A549 (cell line): ENCODE results near the gene SUGP2. TPM values are rescaled to one million over a fixed set of nuclear protein-coding genes. Genes with fewer than 3 reads are reported as not detected.
A peak's percentile ranks its signal among the peaks of the same experiment; 100 is the strongest.

Experiments used
- ATAC-seq, 2 experiments: fragments of 200-7000 bp in 1 of 2; fragments of >200 bp in 1 of 2; cut with Nextera tagmentation in 1 of 2; cut with Tn5 transposase in 1 of 2; 3 replicates each; pipeline versions ENCODE4 v1.8.0 to v1.9.1; 2018 to 2020; ENCODE audit warnings: mild to moderate bottlenecking in 1 of 2, moderate library complexity in 1 of 2
- CTCF ChIA-PET: fragments of 300-600 bp; sonication (Branson Sonifier 250); formaldehyde crosslinking; extraction: SDS; loops from one replicate; lab custom pipeline; 2021; ENCODE audit warnings: antibody characterized with exemption, inconsistent platforms; lab: Yijun Ruan, JAX
- POLR2A ChIA-PET: fragments of 350-600 bp; formaldehyde crosslinking; extraction: SDS; loops from one replicate; lab custom pipeline; 2021; ENCODE audit warnings: antibody characterized with exemption, inconsistent platforms; lab: Yijun Ruan, JAX
- DNase-seq, 2 experiments: peaks; one replicate each; pipeline versions ENCODE4 v3.0.0 to v3.0.0-alpha.2; 2011 to 2016; ENCODE audit warnings: low read depth in 1 of 2, low spot score in 1 of 2
- FAIRE-seq: peaks from 2 replicates; lab custom pipeline; 2011; peaks lifted over from hg19 to GRCh38; lab: Jason Lieb, UNC
- H3K27ac ChIP-seq, 2 experiments: fragments of >200 bp; sonication (Bioruptor Twin); formaldehyde crosslinking; 3 replicates each; pipeline ENCODE4 v1.5.1; 2016 to 2017
- H3K4me1 ChIP-seq: fragments of >200 bp; sonication (Bioruptor Twin); formaldehyde crosslinking; 3 replicates; pipeline ENCODE4 v1.6.1; 2016
- H3K4me2 ChIP-seq: fragments of >200 bp; sonication (Bioruptor Twin); formaldehyde crosslinking; 3 replicates; pipeline ENCODE4 v1.6.1; 2016
- H3K4me3 ChIP-seq: fragments of >200 bp; sonication (Bioruptor Twin); formaldehyde crosslinking; 3 replicates; pipeline ENCODE4 v1.5.1; 2016
- H3K9me3 ChIP-seq: fragments of >200 bp; sonication (Bioruptor Twin); formaldehyde crosslinking; 3 replicates; pipeline ENCODE4 v1.6.1; 2016
- CBX2 ChIP-seq: fragments of 200-600 bp; sonication (generic); IDR thresholded peaks from 2 replicates; pipeline ENCODE4 v1.6.1; 2016; ENCODE audit warnings: low read depth, mild to moderate bottlenecking, borderline replicate concordance
- CHD2 ChIP-seq: fragments of 150-350 bp; IDR thresholded peaks from 2 replicates; pipeline ENCODE4 v1.6.1; 2014; ENCODE audit warnings: low read length; ENCODE audit not compliant: partially characterized antibody
- FOSB ChIP-seq: fragments of 250-450 bp; sonication (Bioruptor Pico); IDR thresholded peaks from 2 replicates; pipeline ENCODE4 v1.5.0; 2020; ENCODE audit warnings: mild to moderate bottlenecking, moderate library complexity
- FOSL2 ChIP-seq, 2 experiments: fragments of 450-650 bp in 1 of 2; fragments of >200 bp in 1 of 2; sonication (Bioruptor Twin) in 1 of 2; formaldehyde crosslinking; IDR thresholded peaks; 2 replicates each; pipeline versions ENCODE4 v1.5.0 to v1.6.1; 2016 to 2020; ENCODE audit warnings: mild to moderate bottlenecking in 1 of 2, moderate library complexity in 1 of 2
- HOXA7 ChIP-seq: fragments of 250-450 bp; sonication (Bioruptor Pico); IDR thresholded peaks from 2 replicates; pipeline ENCODE4 v1.5.0; 2020; ENCODE audit warnings: mild to moderate bottlenecking, moderate library complexity
- HOXB13 ChIP-seq: fragments of 250-450 bp; sonication (Bioruptor Pico); IDR thresholded peaks from 2 replicates; pipeline ENCODE4 v1.5.0; 2020; ENCODE audit warnings: low read depth, mild to moderate bottlenecking, moderate library complexity
- MAZ ChIP-seq: fragments of 150-350 bp; IDR thresholded peaks from 2 replicates; pipeline ENCODE4 v1.6.1; 2014; ENCODE audit warnings: antibody characterized with exemption, low read depth, low read length, borderline replicate concordance
- MYC ChIP-seq: IDR thresholded peaks from 2 replicates; pipeline ENCODE4 v1.6.1; 2012; ENCODE audit warnings: mild to moderate bottlenecking, inconsistent platforms, low read length, improper control_type of control experiment, borderline replicate concordance
- NFE2L2 ChIP-seq: fragments of 150-350 bp; conservative IDR thresholded peaks from 2 replicates; pipeline ENCODE4 v1.6.1; 2014; ENCODE audit warnings: low read length
- RARB ChIP-seq: fragments of 250-450 bp; sonication (Bioruptor Pico); IDR thresholded peaks from 2 replicates; pipeline ENCODE4 v1.8.0; 2021; ENCODE audit warnings: mild to moderate bottlenecking, moderate library complexity
- RCOR1 ChIP-seq: fragments of 150-350 bp; IDR thresholded peaks from 2 replicates; pipeline ENCODE4 v1.6.1; 2014; ENCODE audit warnings: antibody characterized with exemption, low read length, low read depth
- SREBF2 ChIP-seq: fragments of 450-650 bp; IDR thresholded peaks from 2 replicates; pipeline ENCODE4 v1.6.1; 2014; ENCODE audit warnings: mild to moderate bottlenecking, moderate library complexity
- WGBS: methylation state at CpG from one replicate; pipeline ENCODE4 v1.1.6; 2017; ENCODE audit errors: missing lambda C conversion rate; 5-methylcytosine and 5-hydroxymethylcytosine counted together
- polyA plus RNA-seq, 4 experiments: library from polyadenylated mRNA; depleted of rRNA in 3 of 4; stranded (reverse); fragments of >200 nt; fragmentation: RNase III in 1 of 4; extraction: RNeasy Plus Mini Kit Qiagen cat#74134 plus additional on column Dnase treatment in 1 of 4; gene quantifications; 2 replicates in 3 of 4; 3 replicates in 1 of 4; pipeline ENCODE4 v1.2.3, GENCODE V29; 2011 to 2017
- TF ChIP-seq, protein P1 (sequence below): fragments of 150-350 bp; IDR thresholded peaks from 2 replicates; pipeline ENCODE4 v1.6.1; 2014; ENCODE audit warnings: low read depth, mild to moderate bottlenecking, low read length
- TF ChIP-seq, protein P2 (sequence below): IDR thresholded peaks from 2 replicates; pipeline ENCODE4 v1.6.1; 2012

Gene SUGP2
- polyA plus RNA-seq, 2 of the 4 experiments (the other 2 are of a cell fraction) = 42.4 to 43.9 TPM

DNA sequence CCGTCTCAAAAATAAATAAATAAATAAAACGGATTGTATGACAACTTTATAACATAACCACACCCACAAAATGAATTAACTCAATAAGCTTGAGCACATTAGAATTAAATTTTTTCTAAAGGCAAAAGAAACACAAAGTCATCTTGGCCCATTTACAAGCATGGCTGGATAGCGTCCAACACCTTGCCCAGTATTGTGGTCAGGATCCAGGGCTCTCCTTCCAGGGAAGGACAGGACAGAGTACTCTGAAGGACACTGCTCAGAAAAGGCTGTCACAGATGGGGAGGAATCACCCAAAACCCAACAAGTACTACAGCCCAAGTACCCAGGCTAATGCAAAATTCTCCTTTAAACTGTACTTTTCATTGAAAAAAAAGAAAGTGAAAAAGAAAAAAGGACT, 27.1 kb downstream of the SUGP2 start:
- Histone ChIP-seq H3K4me1 (no peaks in the 10 kb centered on the region), H3K27ac (no peak overlapping the region), H3K4me3 (no peak overlapping the region), H3K4me2 (no peak overlapping the region), H3K9me3 (no peaks in the 10 kb centered on the region)
- ATAC-seq = no peak
- CTCF ChIA-PET = interaction anchor here (1.0 to 2.7 kb wide), 3 partner anchors 10 to 19 kb away, joined by 3 to 11 read pairs (median 3); no protein-coding TSS in a partner anchor
- POLR2A ChIA-PET = no interaction called here
- DNase-seq = no peak
- FAIRE-seq = no peak
- TF ChIP-seq HOXB13 (no peak), RARB (CRISPR knock-in tag) (no peak), NFE2L2 (no peak), HOXA7 (CRISPR knock-in tag) (no peak), MYC (no peak), FOSL2 (IDR thresholded peaks at IDR 0.05) (no peak), FOSL2 (CRISPR knock-in tag; IDR thresholded peaks at IDR 0.05) (no peak)
- TF ChIP-seq, protein P1, sequence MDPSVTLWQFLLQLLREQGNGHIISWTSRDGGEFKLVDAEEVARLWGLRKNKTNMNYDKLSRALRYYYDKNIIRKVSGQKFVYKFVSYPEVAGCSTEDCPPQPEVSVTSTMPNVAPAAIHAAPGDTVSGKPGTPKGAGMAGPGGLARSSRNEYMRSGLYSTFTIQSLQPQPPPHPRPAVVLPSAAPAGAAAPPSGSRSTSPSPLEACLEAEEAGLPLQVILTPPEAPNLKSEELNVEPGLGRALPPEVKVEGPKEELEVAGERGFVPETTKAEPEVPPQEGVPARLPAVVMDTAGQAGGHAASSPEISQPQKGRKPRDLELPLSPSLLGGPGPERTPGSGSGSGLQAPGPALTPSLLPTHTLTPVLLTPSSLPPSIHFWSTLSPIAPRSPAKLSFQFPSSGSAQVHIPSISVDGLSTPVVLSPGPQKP = no peak
- TF ChIP-seq, protein P2, sequence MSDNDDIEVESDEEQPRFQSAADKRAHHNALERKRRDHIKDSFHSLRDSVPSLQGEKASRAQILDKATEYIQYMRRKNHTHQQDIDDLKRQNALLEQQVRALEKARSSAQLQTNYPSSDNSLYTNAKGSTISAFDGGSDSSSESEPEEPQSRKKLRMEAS = no peak
- WGBS = 77% methylated on average over 3 of the region's 3 CpGs

DNA sequence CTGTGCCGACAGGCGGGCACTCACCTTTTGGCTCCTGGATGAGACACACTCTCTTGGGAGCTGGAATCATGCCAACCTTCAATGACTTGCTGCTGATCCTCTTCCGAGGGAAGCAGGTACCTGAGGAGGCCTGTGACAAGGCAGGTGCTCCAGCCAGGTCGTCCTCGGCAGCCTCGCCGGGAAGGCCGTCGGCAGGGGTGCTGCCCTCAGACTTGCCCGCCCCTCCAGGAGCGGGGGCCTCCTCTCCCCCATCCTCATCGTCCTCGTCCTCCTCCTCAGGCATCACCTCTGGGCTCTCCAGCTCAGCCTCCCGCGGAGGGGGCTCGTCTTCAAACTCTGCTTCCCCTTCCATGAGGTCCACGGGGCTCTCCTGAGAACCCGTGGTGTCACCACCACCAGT, 29.2 kb downstream of the SUGP2 start:
- TF ChIP-seq SREBF2 = no peak
- no peak overlapping the region for H3K27ac ChIP-seq
- no peak for DNase-seq
- H3K4me1 ChIP-seq = no peaks in the 10 kb centered on the region
- H3K4me3 ChIP-seq = no peak overlapping the region
- 95% methylated on average over 17 of the region's 18 CpGs for WGBS
- ATAC-seq = no peak
- no peaks in the 10 kb centered on the region for H3K9me3 ChIP-seq
- POLR2A ChIA-PET = no interaction called here
- FAIRE-seq = no peak
- no peak overlapping the region for H3K4me2 ChIP-seq
- CTCF ChIA-PET = interaction anchor here (2.7 kb wide), 1 partner anchor 17 kb away, joined by 11 read pairs; no protein-coding TSS in a partner anchor

DNA sequence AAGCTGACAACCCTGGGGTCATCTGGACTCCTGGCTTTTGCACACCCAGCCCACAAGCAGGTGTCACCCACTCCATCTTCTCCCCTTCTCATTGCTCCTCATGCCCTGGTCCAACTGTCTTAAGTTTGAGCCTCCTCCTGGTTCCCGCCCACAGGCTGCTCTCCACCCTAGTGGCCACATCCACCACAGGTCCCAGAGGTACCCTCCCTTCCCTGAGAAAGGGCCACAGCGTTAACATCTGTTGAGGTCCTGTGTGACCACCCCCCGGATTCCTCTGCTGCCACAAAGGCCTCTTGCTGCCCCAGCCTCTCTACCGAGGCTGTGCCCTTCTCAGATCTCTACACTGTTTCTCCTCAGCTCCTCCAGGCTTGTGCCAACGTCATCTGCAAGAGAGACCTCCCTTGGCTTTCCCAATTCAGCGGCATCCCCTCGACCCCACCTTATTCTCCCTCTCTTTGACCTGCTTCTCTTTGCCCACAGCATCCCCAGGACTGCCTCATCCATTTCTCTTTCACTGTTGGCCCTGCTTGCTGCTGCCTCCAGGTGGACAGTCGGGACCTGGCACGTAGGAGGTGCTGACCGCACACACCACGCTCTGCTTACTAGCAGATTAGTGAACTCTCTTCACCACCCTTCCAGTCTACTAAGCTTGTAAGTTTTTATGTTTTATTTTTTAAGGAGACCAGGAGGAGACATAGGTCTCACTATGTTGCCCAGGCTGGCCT, 33.3 kb downstream of the SUGP2 start:
- no peak for TF ChIP-seq RCOR1
- TF ChIP-seq CHD2 = no peak
- TF ChIP-seq MAZ = no peak
- TF ChIP-seq FOSL2 (IDR thresholded peaks at IDR 0.05) = no peak
- no peak for TF ChIP-seq FOSL2 (CRISPR knock-in tag; IDR thresholded peaks at IDR 0.05)
- no peak for TF ChIP-seq CBX2
- no peak for TF ChIP-seq FOSB (CRISPR knock-in tag)
- TF ChIP-seq MYC = no peak
- POLR2A ChIA-PET = no interaction called here
- CTCF ChIA-PET = interaction anchor here (1.2 to 8.8 kb wide), 3 partner anchors 11 to 146 kb away, joined by 3 to 44 read pairs (median 3); no protein-coding TSS in a partner anchor
- FAIRE-seq = no peak
- 84% methylated on average over 11 of the region's 11 CpGs for WGBS
- peak; percentile 55 to 63; a peak in 4 of 6 replicates for ATAC-seq
- H3K4me1 ChIP-seq = no peaks in the 10 kb centered on the region
- H3K9me3 ChIP-seq = no peaks in the 10 kb centered on the region
- no peak overlapping the region for H3K4me2 ChIP-seq
- no peak overlapping the region for H3K4me3 ChIP-seq
- DNase-seq = peak in 1 of 2 experiments; percentile 20
- no peak overlapping the region for H3K27ac ChIP-seq

DNA sequence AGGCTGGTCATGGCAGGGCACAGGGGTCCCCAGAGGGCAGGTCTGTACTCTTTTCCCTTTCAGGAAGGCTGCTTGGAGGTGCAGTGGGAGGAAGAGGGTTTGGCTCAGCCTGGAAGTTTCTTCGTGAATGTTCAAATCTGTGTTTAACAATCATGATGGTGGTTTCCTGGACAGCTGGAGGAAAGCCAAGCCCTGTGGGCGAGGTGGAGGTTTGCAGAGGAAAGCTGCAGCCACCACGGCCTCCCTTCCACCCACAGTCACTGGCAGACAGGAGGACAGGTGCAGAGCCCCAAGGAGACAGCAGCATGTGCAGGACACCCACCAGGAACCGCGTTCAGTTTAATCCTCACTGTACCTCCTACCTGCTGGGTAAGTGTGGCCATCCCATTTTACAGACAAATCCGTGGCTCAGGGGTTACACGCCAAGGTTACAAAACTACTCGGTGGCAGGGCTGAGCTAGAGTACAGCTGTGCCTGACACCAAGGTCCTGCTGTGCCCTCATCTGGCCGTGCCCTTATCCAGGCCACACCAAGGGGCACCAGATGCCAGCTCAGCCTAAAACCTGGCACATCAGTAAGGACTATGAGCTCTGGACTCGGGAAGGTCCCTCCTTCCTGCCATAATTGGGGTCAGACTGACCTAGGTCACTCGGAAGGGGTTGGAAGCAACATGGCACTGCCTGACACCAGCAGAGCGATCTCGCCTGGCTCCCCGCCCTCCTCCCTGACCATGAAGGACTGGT, 34.1 kb downstream of the SUGP2 start:
- H3K9me3 ChIP-seq = no peaks in the 10 kb centered on the region
- ChIA-PET POLR2A (interaction anchor here (0.6 kb wide), 1 partner anchor 19 kb away, joined by 3 read pairs; no protein-coding TSS in a partner anchor), CTCF (interaction anchor here (0.8 to 8.8 kb wide), 3 partner anchors 12 to 175 kb away, joined by 3 to 44 read pairs (median 3); no protein-coding TSS in a partner anchor)
- no peak overlapping the region for H3K27ac ChIP-seq
- WGBS = 46% methylated on average over 5 of the region's 14 CpGs
- H3K4me1 ChIP-seq = no peaks in the 10 kb centered on the region
- H3K4me2 ChIP-seq = no peak overlapping the region
- DNase-seq (no peak), FAIRE-seq (no peak), ATAC-seq (no peak)
- H3K4me3 ChIP-seq = no peak overlapping the region
- TF ChIP-seq CBX2 = no peak
